Loucy (cell line): Measurements from ENCODE around the gene ARHGEF17.

Experiments
- H2AFZ ChIP-seq: fragments of 200-600 bp; sonication (generic); 2 replicates; pipeline ENCODE4 v1.6.0; 2016; ENCODE audit warnings: antibody characterized with exemption, mild to moderate bottlenecking, low read length, moderate library complexity
- H3F3A ChIP-seq: fragments of 200-600 bp; 2 replicates; pipeline ENCODE4 v1.6.0; 2016; ENCODE audit warnings: antibody characterized with exemption, low read depth, mild to moderate bottlenecking
- H3K27me3 ChIP-seq: fragments of 200-600 bp; sonication (generic); 2 replicates; pipeline ENCODE4 v1.6.1; 2014; ENCODE audit warnings: low read length, mild to moderate bottlenecking; ENCODE audit not compliant: insufficient read depth, poor library complexity, severe bottlenecking
- H3K36me3 ChIP-seq: fragments of 200-600 bp; sonication (generic); 2 replicates; pipeline ENCODE4 v1.6.1; 2016; ENCODE audit warnings: low read length; ENCODE audit not compliant: insufficient read depth
- H3K4me1 ChIP-seq: fragments of 200-600 bp; sonication (generic); 2 replicates; pipeline ENCODE4 v1.5.1; 2014; ENCODE audit warnings: low read length, mild to moderate bottlenecking; ENCODE audit not compliant: insufficient read depth, poor library complexity, severe bottlenecking
- H3K4me2 ChIP-seq: fragments of 200-600 bp; sonication (generic); 2 replicates; pipeline ENCODE4 v1.6.0; 2014; ENCODE audit warnings: antibody characterized with exemption, low read length, low read depth, mild to moderate bottlenecking; ENCODE audit not compliant: poor library complexity, severe bottlenecking
- H3K4me3 ChIP-seq: fragments of 200-600 bp; sonication (generic); 2 replicates; pipeline ENCODE4 v1.5.1; 2014; ENCODE audit warnings: low read length, mild to moderate bottlenecking, mixed read lengths; ENCODE audit not compliant: poor library complexity, severe bottlenecking
- H3K79me2 ChIP-seq: fragments of 200-600 bp; sonication (generic); 2 replicates; pipeline ENCODE4 v1.6.1; 2014; ENCODE audit warnings: low read length; ENCODE audit not compliant: insufficient read depth
- H3K9ac ChIP-seq: fragments of 200-600 bp; sonication (generic); 2 replicates; pipeline ENCODE4 v1.6.0; 2014; ENCODE audit warnings: mild to moderate bottlenecking, low read depth, low read length, moderate library complexity; ENCODE audit not compliant: poor library complexity, severe bottlenecking
- H3K9me2 ChIP-seq: fragments of 200-600 bp; sonication (generic); replicated peaks from 2 replicates; pipeline ENCODE4 v1.6.1; 2016; ENCODE audit warnings: low read depth, low read length, mixed read lengths
- H3K9me3 ChIP-seq: fragments of 200-600 bp; sonication (generic); 2 replicates; pipeline ENCODE4 v1.6.1; 2014; ENCODE audit warnings: mild to moderate bottlenecking, antibody characterized with exemption, low read length, low read depth; ENCODE audit not compliant: insufficient read depth
- H4K20me1 ChIP-seq: fragments of 200-600 bp; sonication (generic); 2 replicates; pipeline ENCODE4 v1.6.0; 2014; ENCODE audit warnings: antibody characterized with exemption, low read length, mild to moderate bottlenecking; ENCODE audit not compliant: insufficient read depth, poor library complexity, severe bottlenecking
- CTCF ChIP-seq: fragments of 200-600 bp; sonication (generic); conservative IDR thresholded peaks from 2 replicates; pipeline ENCODE4 v1.5.1; 2014; ENCODE audit warnings: mild to moderate bottlenecking, antibody characterized with exemption, low read length
- EZH2phosphoT487 ChIP-seq: fragments of 200-600 bp; IDR thresholded peaks from 2 replicates; pipeline ENCODE4 v1.6.1; 2018; ENCODE audit warnings: antibody characterized with exemption, mild to moderate bottlenecking, moderate library complexity, borderline replicate concordance

Gene ARHGEF17

DNA sequence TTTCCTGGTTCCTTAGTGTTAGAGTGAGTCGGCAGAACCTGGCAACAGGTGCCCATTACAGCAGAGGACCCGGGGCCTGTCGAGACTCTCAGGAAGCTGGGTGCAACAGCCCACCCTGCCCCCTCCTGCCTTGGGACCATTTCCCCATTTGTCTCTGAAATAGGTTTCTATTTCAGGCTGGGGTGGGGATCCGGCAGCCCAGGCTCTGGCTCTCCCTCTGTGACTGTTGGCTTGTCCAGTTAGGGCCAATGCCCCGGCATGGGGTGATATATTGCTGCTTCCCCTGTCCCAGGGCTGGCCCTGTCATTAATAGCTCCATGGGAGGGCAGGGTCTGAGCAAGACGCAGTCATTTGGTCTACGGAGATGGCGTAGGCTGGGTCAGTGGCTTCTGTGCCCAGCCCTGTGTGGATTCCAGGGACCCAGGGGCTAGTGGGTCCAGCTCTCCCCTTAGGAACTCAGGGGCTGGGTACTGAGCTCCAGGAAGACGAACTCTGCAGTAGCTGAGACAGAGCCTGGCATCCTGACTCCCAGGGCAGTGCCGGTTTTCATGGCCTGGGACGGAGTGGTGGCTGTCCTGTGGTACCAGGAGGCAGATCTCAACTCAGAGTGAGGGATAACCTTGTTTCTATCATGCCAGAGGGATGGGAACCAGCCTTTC lies 33.2 kb upstream of the ARHGEF17 start:
- no peaks in the 10 kb centered on the region for H3K79me2 ChIP-seq
- no peak overlapping the region for H2AFZ ChIP-seq
- H3K4me1 ChIP-seq: no peaks in the 10 kb centered on the region
- no peak overlapping the region for H3K4me2 ChIP-seq
- no peaks in the 10 kb centered on the region for H3K9me3 ChIP-seq
- H3K9me2 ChIP-seq: no peaks in the 10 kb centered on the region
- no peak overlapping the region for H3K9ac ChIP-seq
- H3K27me3 ChIP-seq: no peaks in the 10 kb centered on the region
- H4K20me1 ChIP-seq: no peaks in the 10 kb centered on the region
- no peak overlapping the region for H3K4me3 ChIP-seq
- no peaks in the 10 kb centered on the region for H3F3A ChIP-seq
- TF ChIP-seq CTCF: no peak
- no peak for TF ChIP-seq EZH2phosphoT487
- H3K36me3 ChIP-seq: no peaks in the 10 kb centered on the region

DNA sequence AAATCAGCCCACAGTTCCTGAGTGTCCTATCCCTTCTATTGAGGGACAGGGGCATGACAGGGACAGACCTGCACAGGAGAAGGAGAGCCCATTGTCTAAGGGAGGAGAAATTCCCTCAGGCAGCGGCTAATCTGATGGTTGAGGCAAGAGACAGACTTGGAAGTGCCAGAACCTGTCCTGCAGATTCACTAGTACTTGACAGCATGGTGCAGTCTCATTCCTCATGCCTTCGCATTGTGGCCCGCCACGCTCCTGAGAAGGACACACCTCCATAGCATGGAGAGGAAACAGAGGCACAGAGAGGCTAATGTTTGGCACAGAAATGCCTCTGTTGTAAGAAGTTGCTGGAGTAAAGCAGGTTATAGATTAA lies 32.7 kb upstream of the ARHGEF17 start:
- Histone ChIP-seq H4K20me1 (no peaks in the 10 kb centered on the region), H3F3A (no peaks in the 10 kb centered on the region), H3K4me2 (no peak overlapping the region), H3K4me1 (no peaks in the 10 kb centered on the region), H3K79me2 (no peaks in the 10 kb centered on the region), H3K27me3 (no peaks in the 10 kb centered on the region), H3K36me3 (no peaks in the 10 kb centered on the region), H3K9ac (no peak overlapping the region), H3K4me3 (no peak overlapping the region), H3K9me2 (no peaks in the 10 kb centered on the region), H3K9me3 (no peaks in the 10 kb centered on the region), H2AFZ (no peak overlapping the region)
- TF ChIP-seq EZH2phosphoT487: no peak
- TF ChIP-seq CTCF: no peak

DNA sequence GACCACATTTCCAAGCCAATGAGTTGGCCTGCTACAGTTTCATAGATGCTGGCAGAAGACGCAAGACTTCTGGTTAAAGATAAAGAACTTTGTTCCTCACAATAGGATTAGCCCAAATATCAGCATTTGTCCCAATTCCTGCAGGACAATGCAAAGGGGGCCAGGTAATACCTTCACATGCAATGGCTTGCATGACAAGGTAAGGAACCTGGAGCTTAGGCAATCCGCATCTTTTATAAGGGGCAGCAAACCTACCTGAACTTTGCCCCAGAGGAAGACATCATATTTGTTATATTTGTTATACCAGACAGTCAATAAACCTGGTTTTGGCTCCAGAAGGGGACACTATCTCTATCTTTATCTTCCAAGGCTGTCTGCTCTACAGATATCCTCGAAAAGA lies 30.6 kb upstream of the ARHGEF17 start:
- no peaks in the 10 kb centered on the region for H3K27me3 ChIP-seq
- no peaks in the 10 kb centered on the region for H3K9me2 ChIP-seq
- no peaks in the 10 kb centered on the region for H3K79me2 ChIP-seq
- H3K4me3 ChIP-seq: no peak overlapping the region
- no peak overlapping the region for H3K9ac ChIP-seq
- TF ChIP-seq CTCF (no peak), EZH2phosphoT487 (no peak)
- H3K9me3 ChIP-seq: no peaks in the 10 kb centered on the region
- no peaks in the 10 kb centered on the region for H3K36me3 ChIP-seq
- no peak overlapping the region for H3K4me2 ChIP-seq
- no peaks in the 10 kb centered on the region for H3F3A ChIP-seq
- H2AFZ ChIP-seq: no peak overlapping the region
- peaks cover 16% of the 10 kb centered on the region for H3K4me1 ChIP-seq
- no peaks in the 10 kb centered on the region for H4K20me1 ChIP-seq
